K562 (cell line): Measurements from ENCODE around the gene TMEM139. TPM values are rescaled to one million over a fixed set of nuclear protein-coding genes. Genes with fewer than 3 reads are reported as not detected.
A peak's percentile ranks its signal among the peaks of the same experiment; 100 is the strongest.

Experiments
- ATAC-seq: fragments of 200-7000 bp; cut with Tn5 transposase; 3 replicates; pipeline ENCODE4 v1.9.1; 2020; ENCODE audit warnings: moderate library complexity
- BruUV-seq: library from RNA; stranded (reverse); fragments of 400-500 nt; replicated peaks from 2 replicates; lab custom pipeline; 2021; lab: Mats Ljungman, UMichigan
- CTCF ChIA-PET: fragments of 300-600 bp; formaldehyde crosslinking; extraction: SDS; loops from one replicate; lab custom pipeline; 2021; ENCODE audit warnings: low intra/inter-chr PET ratio; lab: Yijun Ruan, JAX
- POLR2A ChIA-PET: fragments of 300-600, 350-650 bp; sonication (Branson Sonifier 250); formaldehyde crosslinking; extraction: SDS; loops from one replicate; lab custom pipeline; 2021; ENCODE audit warnings: antibody characterized with exemption, inconsistent platforms; lab: Yijun Ruan, JAX
- DNase-seq, 4 experiments: peaks; one replicate each; pipeline versions ENCODE4 v3.0.0 to v3.0.0-alpha.2; 2011 to 2018; ENCODE audit warnings: low spot score in 3 of 4, mixed read lengths in 3 of 4; ENCODE audit errors: extremely low read depth in 1 of 4
- FAIRE-seq: peaks from 2 replicates; lab custom pipeline; 2011; peaks lifted over from hg19 to GRCh38; lab: Jason Lieb, UNC
- H2AFZ ChIP-seq: 2 replicates; pipeline ENCODE4 v1.6.0; 2011; ENCODE audit warnings: low read depth, low read length, control low read depth, inconsistent platforms
- H3K27ac ChIP-seq: fragments of 200-600 bp; 3 replicates; pipeline ENCODE4 v1.8.0; 2011; ENCODE audit warnings: low read depth, mild to moderate bottlenecking, control low read depth, inconsistent platforms, low read length, moderate library complexity, mixed read lengths; ENCODE audit errors: extremely low read depth
- H3K27me3 ChIP-seq, 2 experiments: fragments of 300-600 bp in 1 of 2; 2 replicates in 1 of 2; 3 replicates in 1 of 2; pipeline versions ENCODE4 v1.6.0 to v1.8.0; 2011; ENCODE audit warnings: inconsistent platforms in 2 of 2, low read length in 2 of 2, mild to moderate bottlenecking in 1 of 2, mixed read lengths in 1 of 2, moderate library complexity in 1 of 2; ENCODE audit not compliant: control insufficient read depth in 2 of 2, insufficient read depth in 2 of 2
- H3K36me3 ChIP-seq: fragments of 300-600 bp; 3 replicates; pipeline ENCODE4 v1.8.0; 2011; ENCODE audit warnings: mild to moderate bottlenecking, low read length, inconsistent platforms; ENCODE audit not compliant: control insufficient read depth, insufficient read depth
- H3K4me1 ChIP-seq, 2 experiments: fragments of 200-600 bp in 1 of 2; replicated peaks in 1 of 2; 2 replicates in 1 of 2; 3 replicates in 1 of 2; pipeline versions ENCODE4 v1.5.1 to v1.8.0; 2011; ENCODE audit warnings: inconsistent platforms in 2 of 2, low read length in 2 of 2, mild to moderate bottlenecking in 1 of 2, mixed read lengths in 1 of 2, moderate library complexity in 1 of 2; ENCODE audit not compliant: control insufficient read depth in 2 of 2, insufficient read depth in 2 of 2
- H3K4me2 ChIP-seq: 2 replicates; pipeline ENCODE4 v1.6.1; 2011; ENCODE audit warnings: low read length, control low read depth, inconsistent platforms, mixed read lengths; ENCODE audit not compliant: insufficient read depth
- H3K4me3 ChIP-seq: fragments of 200-600 bp; sonication (generic), shearing (Covaris generic); 2 replicates; pipeline ENCODE4 v1.5.1; 2016; ENCODE audit warnings: control low read depth, inconsistent platforms
- H3K79me2 ChIP-seq: fragments of 200-600 bp; 3 replicates; pipeline ENCODE4 v1.8.0; 2011; ENCODE audit warnings: low read length, inconsistent platforms; ENCODE audit not compliant: control insufficient read depth, insufficient read depth
- H3K9ac ChIP-seq, 2 experiments: 2 replicates each; pipeline versions ENCODE4 v1.6.0 to v1.6.1; 2011; ENCODE audit warnings: low read depth in 2 of 2, low read length in 2 of 2, control low read depth in 1 of 2, inconsistent platforms in 1 of 2, mild to moderate bottlenecking in 1 of 2, mixed read lengths in 1 of 2; ENCODE audit not compliant: insufficient read depth in 1 of 2
- H3K9me1 ChIP-seq: one replicate; pipeline ENCODE4 v1.6.0; 2011; ENCODE audit warnings: inconsistent platforms, mild to moderate bottlenecking, low read length, moderate library complexity; ENCODE audit not compliant: control insufficient read depth, insufficient read depth
- H3K9me3 ChIP-seq: replicated peaks from 2 replicates; pipeline ENCODE4 v1.5.1; 2011; ENCODE audit warnings: low read depth, low read length, inconsistent platforms; ENCODE audit not compliant: control insufficient read depth, insufficient read depth
- H4K20me1 ChIP-seq: replicated peaks from 2 replicates; pipeline ENCODE4 v1.6.1; 2011; ENCODE audit warnings: low read length, inconsistent platforms, mixed read lengths; ENCODE audit not compliant: control insufficient read depth, insufficient read depth
- ARID1B ChIP-seq: fragments of 450-650 bp; IDR thresholded peaks from 2 replicates; pipeline ENCODE4 v1.6.1; 2016; ENCODE audit warnings: antibody characterized with exemption, mild to moderate bottlenecking, inconsistent platforms
- BCL6 ChIP-seq: fragments of 250-450 bp; sonication (Bioruptor Pico); IDR thresholded peaks from 2 replicates; pipeline ENCODE4 v1.4.0; 2020
- CBFA2T2 ChIP-seq: fragments of 450-650 bp; conservative IDR thresholded peaks from 2 replicates; pipeline ENCODE4 v1.6.1; 2017; ENCODE audit warnings: mild to moderate bottlenecking
- CBFA2T3 ChIP-seq: fragments of 450-650 bp; IDR thresholded peaks from 2 replicates; pipeline ENCODE4 v1.6.1; 2017
- DMBX1 ChIP-seq: fragments of 250-450 bp; sonication (Bioruptor Pico); IDR thresholded peaks from 2 replicates; pipeline ENCODE4 v1.8.0; 2022; ENCODE audit warnings: inconsistent platforms, mild to moderate bottlenecking, moderate library complexity, borderline replicate concordance
- DPF2 ChIP-seq: fragments of 450-650 bp; IDR thresholded peaks from 2 replicates; pipeline ENCODE4 v1.6.1; 2016
- FOS ChIP-seq: IDR thresholded peaks from 3 replicates; pipeline ENCODE4 v1.6.1; 2011; ENCODE audit not compliant: insufficient read length; ENCODE audit errors: extremely low read depth
- FOSL1 ChIP-seq: fragments of 200-800 bp; sonication (Bioruptor generic); conservative IDR thresholded peaks from 2 replicates; pipeline ENCODE4 v1.6.1; 2016; ENCODE audit warnings: missing genetic modification characterization, missing compliant biosample characterization
- HDGF ChIP-seq: fragments of 450-650 bp; IDR thresholded peaks from 2 replicates; pipeline ENCODE4 v1.6.1; 2016
- HMGN3 ChIP-seq: IDR thresholded peaks from 2 replicates; pipeline ENCODE4 v1.6.1; 2011; ENCODE audit warnings: borderline replicate concordance, low read depth, mild to moderate bottlenecking, mixed read lengths, low read length; ENCODE audit not compliant: insufficient read length; ENCODE audit errors: extremely low read depth
- MAFF ChIP-seq: IDR thresholded peaks from 2 replicates; pipeline ENCODE4 v1.6.1; 2012; ENCODE audit warnings: low read length, improper control_type of control experiment
- MAFG ChIP-seq: fragments of 450-650 bp; conservative IDR thresholded peaks from 2 replicates; pipeline ENCODE4 v1.6.1; 2016; ENCODE audit warnings: missing genetic modification characterization, missing compliant biosample characterization
- MECOM ChIP-seq: fragments of 250-450 bp; sonication (Bioruptor Pico); IDR thresholded peaks from 2 replicates; pipeline ENCODE4 v1.8.0; 2022; ENCODE audit warnings: inconsistent platforms
- NFE2 ChIP-seq: IDR thresholded peaks from 2 replicates; pipeline ENCODE4 v1.6.1; 2014; ENCODE audit warnings: antibody characterized with exemption, low read depth
- NONO ChIP-seq, 2 experiments: fragments of 200-400 bp in 1 of 2; fragments of 450-650 bp in 1 of 2; formaldehyde crosslinking in 1 of 2; IDR thresholded peaks; 2 replicates each; pipeline ENCODE4 v1.6.1; 2017; ENCODE audit warnings: low read depth in 2 of 2, mild to moderate bottlenecking in 2 of 2, moderate library complexity in 2 of 2, low read length in 1 of 2
- POLR2AphosphoS2 ChIP-seq: IDR thresholded peaks from 2 replicates; pipeline ENCODE4 v1.6.1; 2012; ENCODE audit warnings: low read length, improper control_type of control experiment
- PTBP1 ChIP-seq: fragments of 200-400 bp; formaldehyde crosslinking; IDR thresholded peaks from 2 replicates; pipeline ENCODE4 v1.6.1; 2017; ENCODE audit warnings: low read depth, low read length
- SMARCE1 ChIP-seq: fragments of 450-650 bp; IDR thresholded peaks from 2 replicates; pipeline ENCODE4 v1.7.1; 2016; ENCODE audit warnings: mild to moderate bottlenecking
- SOX6 ChIP-seq: fragments of 450-650 bp; IDR thresholded peaks from 2 replicates; pipeline ENCODE4 v1.6.1; 2014; ENCODE audit warnings: mild to moderate bottlenecking
- TCFL5 ChIP-seq: fragments of 250-450 bp; sonication (Bioruptor Pico); conservative IDR thresholded peaks from 2 replicates; pipeline ENCODE4 v1.6.1; 2021; ENCODE audit warnings: mild to moderate bottlenecking, moderate library complexity, matching md5 sums
- ZFX ChIP-seq: sonication (generic); formaldehyde crosslinking; IDR thresholded peaks from 2 replicates; pipeline ENCODE4 v1.8.0; 2022; ENCODE audit warnings: mild to moderate bottlenecking, missing genetic modification reagents, moderate library complexity
- ZNF232 ChIP-seq: sonication (generic); formaldehyde crosslinking; IDR thresholded peaks from 2 replicates; pipeline ENCODE4 v1.8.0; 2022; ENCODE audit warnings: mild to moderate bottlenecking, missing genetic modification reagents
- ZNF316 ChIP-seq: fragments of 450-650 bp; IDR thresholded peaks from 2 replicates; pipeline ENCODE4 v1.6.1; 2016
- ZNF551 ChIP-seq: fragments of 250-450 bp; sonication (Bioruptor Pico); IDR thresholded peaks from 2 replicates; pipeline ENCODE4 v1.5.0; 2021; ENCODE audit warnings: mild to moderate bottlenecking, moderate library complexity
- ZNF57 ChIP-seq: fragments of 450-650 bp; formaldehyde crosslinking; IDR thresholded peaks from 2 replicates; pipeline ENCODE4 v1.4.0; 2020; ENCODE audit warnings: mild to moderate bottlenecking, moderate library complexity
- ZNF77 ChIP-seq: fragments of 250-450 bp; sonication (Bioruptor Pico); IDR thresholded peaks from 2 replicates; pipeline ENCODE4 v1.5.0; 2020
- WGBS: fragments of 100-300 bp; shearing (Covaris generic); methylation state at CpG from one replicate; pipeline ENCODE4 v1.1.6; 2016; ENCODE audit warnings: low coverage, mixed read lengths; ENCODE audit not compliant: insufficient coverage; ENCODE audit errors: missing lambda C conversion rate; 5-methylcytosine and 5-hydroxymethylcytosine counted together
- in situ Hi-C: fragments of 300-500 bp; cut with MboI; formaldehyde crosslinking; loops from 4 replicates; pipeline ENCODE4 v1.15.0; 2018; ENCODE audit warnings: inconsistent platforms, mixed read lengths
- intact Hi-C: fragments of 100-400 bp; cut with micrococcal nuclease; formaldehyde crosslinking; loops from 2 replicates; pipeline ENCODE4 v1.14.2; 2022
- polyA plus RNA-seq, 8 experiments: library from polyadenylated mRNA; depleted of rRNA in 4 of 8; stranded (reverse) in 5 of 8; unstranded in 3 of 8; fragments of >200 nt; fragmentation: Nextera tagmentation in 2 of 8; fragmentation: Illumina TruSeq in 1 of 8; extraction: Ambion mirVana in 2 of 8; extraction: Trizol in 1 of 8; gene quantifications; 2 replicates each; pipeline versions ENCODE4 v1.2.1 to v1.2.3, GENCODE V29; 2011 to 2014; ENCODE audit warnings: inconsistent platforms in 1 of 8, missing spikeins in 1 of 8
- total RNA-seq, 7 experiments: library from RNA; depleted of rRNA in 6 of 7; stranded (reverse); fragments of >200 nt in 6 of 7; fragmentation: Illumina TruSeq in 2 of 7; extraction: Trizol in 2 of 7; gene quantifications; 2 replicates each; pipeline versions ENCODE4 v1.2.1 to v1.2.3, GENCODE V29; 2011 to 2021; ENCODE audit warnings: low replicate concordance in 1 of 7
- TF ChIP-seq, protein P1 (sequence below): fragments of 450-650 bp; IDR thresholded peaks from one replicate; pipeline ENCODE4 v1.6.1; 2018; ENCODE audit warnings: mild to moderate bottlenecking, moderate library complexity; ENCODE audit not compliant: partially characterized antibody

Gene TMEM139
- total and polyA plus RNA-seq, 9 of the 15 experiments (the other 6 are each of a cell fraction or from before 2014, with no cell fraction given): 0.27 to 1.8 (median 0.79) TPM

DNA sequence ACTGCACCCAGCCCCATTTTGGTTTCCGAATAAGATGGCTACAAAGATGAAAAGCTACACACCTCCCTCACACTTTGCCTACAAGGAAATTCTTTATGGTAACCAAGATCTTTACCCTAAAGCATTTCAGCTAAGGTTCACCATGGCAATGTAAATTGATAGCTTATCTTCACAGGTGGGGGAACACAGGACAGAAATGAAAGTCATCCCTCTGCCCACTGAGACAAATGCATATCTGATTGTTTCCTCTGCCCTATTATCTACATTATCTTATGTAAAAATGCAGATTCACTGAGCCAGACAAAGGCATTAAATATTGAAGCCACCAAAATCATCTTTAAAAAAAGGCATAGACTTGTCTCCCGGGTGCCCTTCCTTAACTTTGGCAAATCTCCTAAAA, 3.2 kb upstream of the TMEM139 start:
- H2AFZ ChIP-seq: peak overlapping the region; percentile 25; the same call in 1 of the 2 replicates
- H3K36me3 ChIP-seq: no peaks in the 10 kb centered on the region
- peak; percentile 70 for TF ChIP-seq SOX6
- TF ChIP-seq MECOM: no peak
- TF ChIP-seq NFE2: peak; percentile 72
- TF ChIP-seq BCL6 (CRISPR knock-in tag): no peak
- TF ChIP-seq ZNF551: no peak
- TF ChIP-seq FOS: no peak
- peak; percentile 54 for TF ChIP-seq MAFG (tag)
- no peak for TF ChIP-seq FOSL1 (tag)
- no peak for TF ChIP-seq HMGN3
- TF ChIP-seq ZNF232 (CRISPR knock-in tag): no peak
- peak; percentile 56 for TF ChIP-seq ARID1B
- TF ChIP-seq ZNF57 (CRISPR knock-in tag): no peak
- TF ChIP-seq MAFF: 0 out of 2 replicates have a peak, but pooled peaks have one; percentile 11
- TF ChIP-seq ZFX (CRISPR knock-in tag): no peak
- no peak for TF ChIP-seq DMBX1 (CRISPR knock-in tag)
- 0 out of 2 replicates have a peak, but pooled peaks have one; percentile 20 for TF ChIP-seq SMARCE1
- TF ChIP-seq ZNF316: peak; percentile 43; the same call in 1 of the 2 replicates
- no peak for TF ChIP-seq TCFL5 (CRISPR knock-in tag)
- 0 out of 2 replicates have a peak, but pooled peaks have one; percentile 9 for TF ChIP-seq CBFA2T2
- no peak for TF ChIP-seq HDGF
- TF ChIP-seq, protein P1, sequence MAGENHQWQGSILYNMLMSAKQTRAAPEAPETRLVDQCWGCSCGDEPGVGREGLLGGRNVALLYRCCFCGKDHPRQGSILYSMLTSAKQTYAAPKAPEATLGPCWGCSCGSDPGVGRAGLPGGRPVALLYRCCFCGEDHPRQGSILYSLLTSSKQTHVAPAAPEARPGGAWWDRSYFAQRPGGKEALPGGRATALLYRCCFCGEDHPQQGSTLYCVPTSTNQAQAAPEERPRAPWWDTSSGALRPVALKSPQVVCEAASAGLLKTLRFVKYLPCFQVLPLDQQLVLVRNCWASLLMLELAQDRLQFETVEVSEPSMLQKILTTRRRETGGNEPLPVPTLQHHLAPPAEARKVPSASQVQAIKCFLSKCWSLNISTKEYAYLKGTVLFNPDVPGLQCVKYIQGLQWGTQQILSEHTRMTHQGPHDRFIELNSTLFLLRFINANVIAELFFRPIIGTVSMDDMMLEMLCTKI: no peak
- TF ChIP-seq CBFA2T3: peak; percentile 33
- TF ChIP-seq POLR2AphosphoS2: no peak
- peak; percentile 69 for TF ChIP-seq DPF2
- TF ChIP-seq PTBP1: no peak
- 0 out of 4 replicates have a peak, but pooled peaks of 1 of the 2 experiments have one; percentile 16 for TF ChIP-seq NONO (IDR thresholded peaks at IDR 0.05; ENCODE audit: low read depth in 2 of 2, low read length in 1 of 2)
- no peak for TF ChIP-seq ZNF77
- H3K4me2 ChIP-seq: 0 out of 2 replicates have a peak overlapping the region, but pooled peaks have one; percentile 21
- no peak overlapping the region for H3K27ac ChIP-seq
- no peak for DNase-seq
- H4K20me1 ChIP-seq: no peaks in the 10 kb centered on the region
- 35% methylated on average over 2 of the region's 2 CpGs for WGBS
- H3K4me1 ChIP-seq: peaks cover 5 to 14% of the 10 kb centered on the region in 2 experiments; a peak in 3 of 5 replicates
- H3K4me3 ChIP-seq: no peak overlapping the region
- no TSS peak for BruUV-seq
- ChIA-PET CTCF (no interaction called here), POLR2A (interaction anchor here (1.2 to 1.8 kb wide), 3 partner anchors 9 to 17 kb away, joined by 3 to 4 read pairs (median 3); no protein-coding TSS in a partner anchor)
- H3K9me1 ChIP-seq: no peaks in the 10 kb centered on the region
- in situ Hi-C loops (no loop called here), intact Hi-C loops (no loop called here)
- FAIRE-seq: no peak
- ATAC-seq: no peak
- no peaks in the 10 kb centered on the region for H3K27me3 ChIP-seq
- H3K9ac ChIP-seq: no peak overlapping the region
- no peaks in the 10 kb centered on the region for H3K79me2 ChIP-seq
- H3K9me3 ChIP-seq: no peaks in the 10 kb centered on the region
